A549 (cell line): Measurements from ENCODE around the gene ID3. TPM values are rescaled to one million over a fixed set of nuclear protein-coding genes. Genes with fewer than 3 reads are reported as not detected.

Source experiments
- ATAC-seq, 2 experiments: fragments of 200-7000 bp in 1 of 2; fragments of >200 bp in 1 of 2; cut with Nextera tagmentation in 1 of 2; cut with Tn5 transposase in 1 of 2; 3 replicates each; pipeline versions ENCODE4 v1.8.0 to v1.9.1; 2018 to 2020; ENCODE audit warnings: mild to moderate bottlenecking in 1 of 2, moderate library complexity in 1 of 2
- CTCF ChIA-PET: fragments of 300-600 bp; sonication (Branson Sonifier 250); formaldehyde crosslinking; extraction: SDS; loops from one replicate; lab custom pipeline; 2021; ENCODE audit warnings: antibody characterized with exemption, inconsistent platforms; lab: Yijun Ruan, JAX
- POLR2A ChIA-PET: fragments of 350-600 bp; formaldehyde crosslinking; extraction: SDS; loops from one replicate; lab custom pipeline; 2021; ENCODE audit warnings: antibody characterized with exemption, inconsistent platforms; lab: Yijun Ruan, JAX
- DNase-seq, 2 experiments: peaks; one replicate each; pipeline versions ENCODE4 v3.0.0 to v3.0.0-alpha.2; 2011 to 2016; ENCODE audit warnings: low read depth in 1 of 2, low spot score in 1 of 2
- FAIRE-seq: peaks from 2 replicates; lab custom pipeline; 2011; peaks lifted over from hg19 to GRCh38; lab: Jason Lieb, UNC
- H3K27ac ChIP-seq, 2 experiments: fragments of >200 bp; sonication (Bioruptor Twin); formaldehyde crosslinking; 3 replicates each; pipeline ENCODE4 v1.5.1; 2016 to 2017
- H3K4me1 ChIP-seq: fragments of >200 bp; sonication (Bioruptor Twin); formaldehyde crosslinking; 3 replicates; pipeline ENCODE4 v1.6.1; 2016
- H3K4me2 ChIP-seq: fragments of >200 bp; sonication (Bioruptor Twin); formaldehyde crosslinking; 3 replicates; pipeline ENCODE4 v1.6.1; 2016
- H3K4me3 ChIP-seq: fragments of >200 bp; sonication (Bioruptor Twin); formaldehyde crosslinking; 3 replicates; pipeline ENCODE4 v1.5.1; 2016
- H3K9me3 ChIP-seq: fragments of >200 bp; sonication (Bioruptor Twin); formaldehyde crosslinking; 3 replicates; pipeline ENCODE4 v1.6.1; 2016
- ATOH8 ChIP-seq: fragments of 250-450 bp; sonication (Bioruptor Pico); IDR thresholded peaks from 2 replicates; pipeline ENCODE4 v1.5.0; 2020; ENCODE audit warnings: low read depth, mild to moderate bottlenecking, moderate library complexity
- CBX2 ChIP-seq: fragments of 200-600 bp; sonication (generic); IDR thresholded peaks from 2 replicates; pipeline ENCODE4 v1.6.1; 2016; ENCODE audit warnings: low read depth, mild to moderate bottlenecking, borderline replicate concordance
- CBX8 ChIP-seq: fragments of 200-600 bp; sonication (generic); IDR thresholded peaks from 2 replicates; pipeline ENCODE4 v1.6.1; 2016
- CEBPB ChIP-seq, 2 experiments: fragments of >200 bp in 1 of 2; sonication (Bioruptor Twin) in 1 of 2; formaldehyde crosslinking in 1 of 2; IDR thresholded peaks; 2 replicates each; pipeline ENCODE4 v1.6.1; 2012 to 2016
- CHD2 ChIP-seq: fragments of 150-350 bp; IDR thresholded peaks from 2 replicates; pipeline ENCODE4 v1.6.1; 2014; ENCODE audit warnings: low read length; ENCODE audit not compliant: partially characterized antibody
- ELK1 ChIP-seq: fragments of 150-350 bp; IDR thresholded peaks from 2 replicates; pipeline ENCODE4 v1.6.1; 2014; ENCODE audit warnings: low read depth, mild to moderate bottlenecking, low read length
- ESRRA ChIP-seq: fragments of 150-350 bp; IDR thresholded peaks from 2 replicates; pipeline ENCODE4 v1.6.1; 2014; ENCODE audit warnings: mild to moderate bottlenecking, low read length, borderline replicate concordance
- FOSB ChIP-seq: fragments of 250-450 bp; sonication (Bioruptor Pico); IDR thresholded peaks from 2 replicates; pipeline ENCODE4 v1.5.0; 2020; ENCODE audit warnings: mild to moderate bottlenecking, moderate library complexity
- FOSL2 ChIP-seq, 2 experiments: fragments of 450-650 bp in 1 of 2; fragments of >200 bp in 1 of 2; sonication (Bioruptor Twin) in 1 of 2; formaldehyde crosslinking; IDR thresholded peaks; 2 replicates each; pipeline versions ENCODE4 v1.5.0 to v1.6.1; 2016 to 2020; ENCODE audit warnings: mild to moderate bottlenecking in 1 of 2, moderate library complexity in 1 of 2
- HMGXB4 ChIP-seq: fragments of 250-450 bp; sonication (Bioruptor Pico); IDR thresholded peaks from 2 replicates; pipeline ENCODE4 v1.5.0; 2021; ENCODE audit warnings: mild to moderate bottlenecking, moderate library complexity, borderline replicate concordance
- JUN ChIP-seq, 2 experiments: fragments of >200 bp; sonication (Bioruptor Twin); formaldehyde crosslinking; IDR thresholded peaks; 2 replicates in 1 of 2; 3 replicates in 1 of 2; pipeline ENCODE4 v1.6.1; 2016 to 2017
- JUNB ChIP-seq: fragments of >200 bp; sonication (Bioruptor Twin); formaldehyde crosslinking; IDR thresholded peaks from 2 replicates; pipeline ENCODE4 v1.6.1; 2016
- KDM5A ChIP-seq: fragments of 200-600 bp; sonication (generic); IDR thresholded peaks from 2 replicates; pipeline ENCODE4 v1.6.1; 2016; ENCODE audit warnings: antibody characterized with exemption, mild to moderate bottlenecking
- MAFK ChIP-seq: fragments of 450-650 bp; IDR thresholded peaks from 2 replicates; pipeline ENCODE4 v1.6.1; 2014; ENCODE audit not compliant: partially characterized antibody
- MAX ChIP-seq: IDR thresholded peaks from 2 replicates; pipeline ENCODE4 v1.6.1; 2012
- MYC ChIP-seq: IDR thresholded peaks from 2 replicates; pipeline ENCODE4 v1.6.1; 2012; ENCODE audit warnings: mild to moderate bottlenecking, inconsistent platforms, low read length, improper control_type of control experiment, borderline replicate concordance
- NR3C1 ChIP-seq: fragments of >200 bp; sonication (Bioruptor Twin); formaldehyde crosslinking; IDR thresholded peaks from 3 replicates; pipeline ENCODE4 v1.6.1; 2017
- SREBF2 ChIP-seq: fragments of 450-650 bp; IDR thresholded peaks from 2 replicates; pipeline ENCODE4 v1.6.1; 2014; ENCODE audit warnings: mild to moderate bottlenecking, moderate library complexity
- TFCP2L1 ChIP-seq: fragments of 250-450 bp; sonication (Bioruptor Pico); IDR thresholded peaks from 2 replicates; pipeline ENCODE4 v1.5.0; 2021; ENCODE audit warnings: mild to moderate bottlenecking
- ZC3H11A ChIP-seq: fragments of 450-650 bp; IDR thresholded peaks from 2 replicates; pipeline ENCODE4 v1.6.1; 2014; ENCODE audit warnings: antibody characterized with exemption, mild to moderate bottlenecking
- ZSCAN20 ChIP-seq: fragments of 250-450 bp; sonication (Bioruptor Pico); IDR thresholded peaks from 2 replicates; pipeline ENCODE4 v1.8.0; 2022; ENCODE audit warnings: mild to moderate bottlenecking, moderate library complexity
- WGBS: methylation state at CpG from one replicate; pipeline ENCODE4 v1.1.6; 2017; ENCODE audit errors: missing lambda C conversion rate; 5-methylcytosine and 5-hydroxymethylcytosine counted together
- polyA plus RNA-seq, 4 experiments: library from polyadenylated mRNA; depleted of rRNA in 3 of 4; stranded (reverse); fragments of >200 nt; fragmentation: RNase III in 1 of 4; extraction: RNeasy Plus Mini Kit Qiagen cat#74134 plus additional on column Dnase treatment in 1 of 4; gene quantifications; 2 replicates in 3 of 4; 3 replicates in 1 of 4; pipeline ENCODE4 v1.2.3, GENCODE V29; 2011 to 2017

ID3 gene
- polyA plus RNA-seq, 2 of the 4 experiments (the other 2 are of a cell fraction), result 171 to 336 TPM

DNA sequence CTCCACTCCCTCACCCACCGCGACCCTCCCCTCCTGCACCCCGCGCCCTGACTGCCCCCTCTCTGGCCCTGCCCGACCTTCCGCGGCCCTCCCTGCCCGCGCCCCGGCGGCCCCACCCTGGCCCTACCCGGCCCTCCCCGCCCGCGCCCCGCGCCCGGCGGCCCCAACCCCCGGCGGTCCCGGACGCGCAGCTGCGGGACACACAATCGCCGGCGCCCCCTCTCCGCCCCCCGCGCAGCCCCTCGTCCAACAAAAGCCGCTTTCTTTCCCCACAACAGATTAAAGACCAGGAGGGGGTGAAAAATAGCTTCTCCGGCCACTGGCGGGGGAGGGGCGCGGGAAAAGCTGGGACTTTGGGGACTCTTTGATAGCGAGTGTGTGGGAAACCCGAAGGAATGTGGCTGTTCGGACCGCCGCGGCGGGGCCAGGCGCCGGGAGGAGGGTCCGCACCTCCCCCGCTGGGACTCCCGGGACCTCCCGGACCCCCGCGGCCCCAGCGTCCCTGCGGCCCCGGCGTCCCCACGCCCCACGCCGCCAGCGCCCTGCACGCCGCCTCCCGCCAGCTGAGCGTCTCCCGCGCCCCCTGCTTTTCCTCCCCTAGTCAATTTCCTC lies 8.8 kb upstream of the ID3 start:
- FAIRE-seq (no peak), ATAC-seq (peak in 1 of 2 experiments; percentile 37; a peak in 1 of 6 replicates), DNase-seq (no peak)
- TF ChIP-seq NR3C1, result no peak
- no peak for TF ChIP-seq MAX
- no peak for TF ChIP-seq TFCP2L1
- TF ChIP-seq CBX2, result no peak
- TF ChIP-seq ZC3H11A, result no peak
- TF ChIP-seq FOSB, result no peak
- no peak for TF ChIP-seq HMGXB4 (CRISPR knock-in tag)
- TF ChIP-seq ZSCAN20, result no peak
- TF ChIP-seq SREBF2, result no peak
- no peak for TF ChIP-seq MYC
- TF ChIP-seq CHD2, result no peak
- Histone ChIP-seq H3K4me1 (peaks cover 59% of the 10 kb centered on the region), H3K9me3 (no peaks in the 10 kb centered on the region), H3K27ac (peak overlapping the region; percentile 88 to 96), H3K4me3 (peak overlapping the region; percentile 33), H3K4me2 (peak overlapping the region; percentile 89)
- ChIA-PET POLR2A (interaction anchor here (1.9 to 3.2 kb wide), 2 partner anchors 9 kb away, joined by 7 to 16 read pairs; partner anchors contain the start of gene ID3), CTCF (interaction anchor here (1.2 to 1.6 kb wide), 2 partner anchors 8 to 69 kb away, joined by 4 to 5 read pairs; no protein-coding TSS in a partner anchor)
- 36% methylated on average over 30 of the region's 66 CpGs for WGBS

- ChIA-PET CTCF (interaction anchor here (1.0 to 29.3 kb wide), 4 partner anchors 9 to 67 kb away, joined by 3 to 699 read pairs (median 17); no protein-coding TSS in a partner anchor), POLR2A (interaction anchor here (1.9 to 3.2 kb wide), 2 partner anchors 8 to 9 kb away, joined by 7 to 16 read pairs; partner anchors contain the start of gene ID3)
- no peak for DNase-seq
- no peak for FAIRE-seq
- peak overlapping the region; percentile 88 to 96 for H3K27ac ChIP-seq
- no peaks in the 10 kb centered on the region for H3K9me3 ChIP-seq
- TF ChIP-seq ZC3H11A (no peak), MAFK (no peak), FOSB (no peak), FOSL2 (IDR thresholded peaks at IDR 0.05) (no peak), FOSL2 (CRISPR knock-in tag; IDR thresholded peaks at IDR 0.05) (no peak), ELK1 (no peak), JUNB (no peak), CBX8 (no peak), ESRRA (no peak), KDM5A (no peak), JUN (IDR thresholded peaks at IDR 0.05) (no peak), CEBPB (IDR thresholded peaks at IDR 0.05) (no peak), CBX2 (no peak), ATOH8 (CRISPR knock-in tag) (no peak), CHD2 (no peak)
- H3K4me2 ChIP-seq, result peak overlapping the region; percentile 89
- H3K4me1 ChIP-seq, result peaks cover 61% of the 10 kb centered on the region
- peak in 1 of 2 experiments; percentile 25; a peak in 1 of 6 replicates for ATAC-seq
- 93% methylated on average over 15 of the region's 15 CpGs for WGBS
- no peak overlapping the region; the same call in 2 of the 3 replicates for H3K4me3 ChIP-seq
Measured at GRCh38 chr1:23567629-23567995, 8.3 kb upstream of the ID3 start.
